ENCODE data around the gene ACOT8. TPM values are rescaled to one million over a fixed set of nuclear protein-coding genes. Genes with fewer than 3 reads are reported as not detected.

The ACOT8 gene
- total and polyA plus RNA-seq, 10 donors = 19.4 to 37.4 (median 28.9) TPM

DNA sequence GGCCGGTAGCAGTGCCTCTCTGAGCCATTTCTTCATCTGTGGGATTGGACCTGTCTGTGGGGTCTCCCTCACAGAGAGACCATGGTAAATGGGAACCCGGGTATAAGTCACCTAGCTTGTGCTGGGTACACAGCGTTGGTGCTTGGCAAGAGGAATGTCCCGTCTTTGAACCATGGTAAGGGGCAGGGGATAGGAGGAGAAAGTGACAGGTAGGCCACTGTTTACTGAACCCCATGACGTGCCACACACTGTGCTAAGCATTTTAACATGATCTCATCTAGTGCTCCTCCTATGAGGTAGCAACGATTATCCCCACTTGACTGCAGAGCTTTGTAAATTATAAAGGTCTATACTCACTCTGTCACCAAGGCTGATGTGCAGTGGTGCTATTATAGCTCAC is 29.5 kb downstream of the ACOT8 start:
- DNase-seq = no peak
- Histone ChIP-seq H3K27me3 (replicated peaks in 1 of 7) (peaks cover 0 to 21% (median 13%) of the 10 kb centered on the region in 7 donors), H3K4me1 (peaks cover 6 to 39% (median 27%) of the 10 kb centered on the region in 6 donors), H3K4me3 (no peak overlapping the region), H3K36me3 (no peaks in the 10 kb centered on the region), H3K9me3 (no peaks in the 10 kb centered on the region), H3K27ac (peak overlapping the region in 3 of 8 donors; percentile 44 to 74 (median 67))
- WGBS, 5 donors = 73 to 88% (median 82%) methylated on average over 6 of the region's 6 CpGs
- intact Hi-C loops (cut with DNase I; ENCODE audit: low total_unique reads) = no loop called here
- TF ChIP-seq POLR2AphosphoS5 (IDR thresholded peaks at IDR 0.05) = no peak
- TF ChIP-seq, protein P1, sequence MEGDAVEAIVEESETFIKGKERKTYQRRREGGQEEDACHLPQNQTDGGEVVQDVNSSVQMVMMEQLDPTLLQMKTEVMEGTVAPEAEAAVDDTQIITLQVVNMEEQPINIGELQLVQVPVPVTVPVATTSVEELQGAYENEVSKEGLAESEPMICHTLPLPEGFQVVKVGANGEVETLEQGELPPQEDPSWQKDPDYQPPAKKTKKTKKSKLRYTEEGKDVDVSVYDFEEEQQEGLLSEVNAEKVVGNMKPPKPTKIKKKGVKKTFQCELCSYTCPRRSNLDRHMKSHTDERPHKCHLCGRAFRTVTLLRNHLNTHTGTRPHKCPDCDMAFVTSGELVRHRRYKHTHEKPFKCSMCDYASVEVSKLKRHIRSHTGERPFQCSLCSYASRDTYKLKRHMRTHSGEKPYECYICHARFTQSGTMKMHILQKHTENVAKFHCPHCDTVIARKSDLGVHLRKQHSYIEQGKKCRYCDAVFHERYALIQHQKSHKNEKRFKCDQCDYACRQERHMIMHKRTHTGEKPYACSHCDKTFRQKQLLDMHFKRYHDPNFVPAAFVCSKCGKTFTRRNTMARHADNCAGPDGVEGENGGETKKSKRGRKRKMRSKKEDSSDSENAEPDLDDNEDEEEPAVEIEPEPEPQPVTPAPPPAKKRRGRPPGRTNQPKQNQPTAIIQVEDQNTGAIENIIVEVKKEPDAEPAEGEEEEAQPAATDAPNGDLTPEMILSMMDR (IDR thresholded peaks at IDR 0.05 in 8 of 11, conservative IDR thresholded peaks at IDR 0.05 in 3 of 11) = no peak
- no peak for TF ChIP-seq POLR2A (IDR thresholded peaks at IDR 0.05)

DNA sequence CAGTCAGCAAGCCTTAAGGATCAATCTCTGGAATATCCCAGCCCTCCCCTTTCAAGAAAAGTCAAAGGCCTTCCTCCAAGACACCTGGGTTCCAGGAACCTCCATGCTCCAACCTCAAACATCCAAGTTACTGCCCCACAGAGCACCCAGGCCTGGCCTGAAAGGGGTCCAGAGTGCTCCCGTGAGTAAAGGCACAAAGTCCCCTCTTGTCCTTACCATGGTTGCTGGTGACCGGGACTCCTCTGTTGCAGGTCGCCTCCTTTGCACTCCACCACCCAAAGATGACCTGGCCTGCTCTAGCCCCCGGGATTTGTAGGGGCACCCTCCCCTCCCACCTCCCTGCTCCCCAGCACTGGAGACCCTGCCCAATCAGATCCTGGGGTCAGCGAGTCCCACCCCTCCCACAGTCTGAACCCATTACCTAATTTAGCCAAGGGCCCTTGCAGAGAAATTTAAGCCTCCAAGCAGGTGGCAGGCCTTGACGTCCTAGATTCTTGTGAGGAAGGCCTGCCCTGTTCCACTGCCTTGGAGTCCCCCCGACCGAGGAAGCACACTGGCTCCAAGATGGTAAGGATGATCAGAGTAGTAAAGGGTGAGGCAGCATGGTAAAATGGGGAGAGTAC is 30.1 kb downstream of the ACOT8 start, which contains the start of gene TNNC2:
Gene TNNC2 (minus strand): TSS at position 283 of the 623 bp plus-strand sequence. CDS start 64 bp downstream, at position 219.
- Histone ChIP-seq H3K27ac (peak within 1 kb of the TSS in 7 of 8 donors; percentile 4 to 74 (median 44)), H3K36me3 (no peaks in the 10 kb centered on the region), H3K4me1 (peaks cover under 1 to 39% (median 23%) of the 10 kb centered on the region in 6 donors), H3K27me3 (replicated peaks in 1 of 7) (peaks cover 0 to 27% (median 19%) of the 10 kb centered on the region in 7 donors), H3K4me3 (no peak within 1 kb of the TSS), H3K9me3 (no peaks in the 10 kb centered on the region)
- intact Hi-C loops (cut with DNase I; ENCODE audit: low total_unique reads) = no loop called here
- no peak for DNase-seq
- 82 to 95% (median 90%) methylated on average over 8 of the region's 8 CpGs for WGBS, 5 donors
- TF ChIP-seq POLR2A (IDR thresholded peaks at IDR 0.05) (no peak), POLR2AphosphoS5 (IDR thresholded peaks at IDR 0.05) (no peak)
- TF ChIP-seq, protein P1 (IDR thresholded peaks at IDR 0.05 in 8 of 11, conservative IDR thresholded peaks at IDR 0.05 in 3 of 11) = no peak

DNA sequence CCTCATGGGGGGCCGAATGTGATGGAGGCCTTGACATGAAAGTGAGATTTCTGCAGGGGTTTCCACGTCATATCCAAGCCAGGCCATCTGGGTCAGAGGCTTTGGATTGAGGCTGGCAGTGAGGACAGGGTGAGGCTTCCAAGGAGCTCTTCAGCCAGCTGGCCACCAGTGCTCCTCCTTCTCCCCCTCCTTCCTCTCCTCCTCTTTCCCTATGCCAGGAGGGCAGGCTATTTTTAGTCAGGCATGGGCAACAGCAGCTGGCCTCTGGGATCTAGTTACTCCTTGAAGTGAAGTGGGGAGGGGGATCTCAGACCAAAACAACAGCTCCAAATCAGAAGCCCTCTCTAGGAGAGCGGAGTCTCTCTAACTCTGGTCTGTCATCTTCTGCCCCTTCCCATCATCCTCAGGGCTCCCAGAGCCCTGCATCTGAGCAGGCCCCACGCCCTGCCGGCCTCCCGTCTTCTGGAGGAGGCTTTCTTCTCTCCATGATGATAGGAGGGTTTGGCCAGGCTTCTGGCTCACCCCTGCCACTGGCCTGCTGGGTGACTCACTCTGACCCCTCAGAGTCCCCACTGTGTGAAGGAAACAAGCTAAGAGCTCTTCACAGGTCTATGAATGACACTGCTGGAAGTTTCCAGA is 30.7 kb downstream of the ACOT8 start:
- peaks cover 0 to 32% (median 22%) of the 10 kb centered on the region in 7 donors for H3K27me3 ChIP-seq (replicated peaks in 1 of 7)
- intact Hi-C loops (cut with DNase I; ENCODE audit: low total_unique reads) = no loop called here
- no peaks in the 10 kb centered on the region for H3K36me3 ChIP-seq
- peak in 1 of 3 donors; percentile 39 for TF ChIP-seq POLR2AphosphoS5 (IDR thresholded peaks at IDR 0.05)
- no peak for TF ChIP-seq POLR2A (IDR thresholded peaks at IDR 0.05)
- TF ChIP-seq, protein P1 (IDR thresholded peaks at IDR 0.05 in 8 of 11, conservative IDR thresholded peaks at IDR 0.05 in 3 of 11) = no peak
- H3K4me3 ChIP-seq = no peak overlapping the region
- no peak for DNase-seq
- no peaks in the 10 kb centered on the region for H3K9me3 ChIP-seq
- WGBS, 5 donors = 79 to 90% (median 82%) methylated on average over 6 of the region's 6 CpGs
- peak overlapping the region in 7 of 8 donors; percentile 4 to 74 (median 44) for H3K27ac ChIP-seq
- H3K4me1 ChIP-seq = peaks cover 0 to 32% (median 20%) of the 10 kb centered on the region in 6 donors

Data from spleen (tissue), 11 donors.